ENCODE measurements around the gene PDZK1IP1. TPM values are rescaled to one million over a fixed set of nuclear protein-coding genes. Genes with fewer than 3 reads are reported as not detected.

The PDZK1IP1 gene
- total and polyA plus RNA-seq, 11 donors = 0.56 to 7.1 TPM; not detected in 9

GRCh38 chr1:47190857-47191256, 1.0 kb upstream of the PDZK1IP1 start:
- Histone ChIP-seq H3K27ac (no peak overlapping the region), H3K27me3 (peaks cover 0 to 3% (median 0%) of the 10 kb centered on the region in 9 donors), H3K9me3 (no peaks in the 10 kb centered on the region), H3K4me3 (no peak overlapping the region), H3K4me1 (peaks cover 0 to 25% (median 14%) of the 10 kb centered on the region in 12 donors), H3K36me3 (no peaks in the 10 kb centered on the region)
- TF ChIP-seq, protein P1, sequence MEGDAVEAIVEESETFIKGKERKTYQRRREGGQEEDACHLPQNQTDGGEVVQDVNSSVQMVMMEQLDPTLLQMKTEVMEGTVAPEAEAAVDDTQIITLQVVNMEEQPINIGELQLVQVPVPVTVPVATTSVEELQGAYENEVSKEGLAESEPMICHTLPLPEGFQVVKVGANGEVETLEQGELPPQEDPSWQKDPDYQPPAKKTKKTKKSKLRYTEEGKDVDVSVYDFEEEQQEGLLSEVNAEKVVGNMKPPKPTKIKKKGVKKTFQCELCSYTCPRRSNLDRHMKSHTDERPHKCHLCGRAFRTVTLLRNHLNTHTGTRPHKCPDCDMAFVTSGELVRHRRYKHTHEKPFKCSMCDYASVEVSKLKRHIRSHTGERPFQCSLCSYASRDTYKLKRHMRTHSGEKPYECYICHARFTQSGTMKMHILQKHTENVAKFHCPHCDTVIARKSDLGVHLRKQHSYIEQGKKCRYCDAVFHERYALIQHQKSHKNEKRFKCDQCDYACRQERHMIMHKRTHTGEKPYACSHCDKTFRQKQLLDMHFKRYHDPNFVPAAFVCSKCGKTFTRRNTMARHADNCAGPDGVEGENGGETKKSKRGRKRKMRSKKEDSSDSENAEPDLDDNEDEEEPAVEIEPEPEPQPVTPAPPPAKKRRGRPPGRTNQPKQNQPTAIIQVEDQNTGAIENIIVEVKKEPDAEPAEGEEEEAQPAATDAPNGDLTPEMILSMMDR (IDR thresholded peaks at IDR 0.05) = no peak
- TF ChIP-seq POLR2A (IDR thresholded peaks at IDR 0.05) = no peak
- WGBS, 4 donors = 96 to 100% (median 98%) methylated on average over 3 to 6 of the region's 6 CpGs
- no peak for ATAC-seq
- intact Hi-C loops (cut with DNase I) = loop anchor here in 7 of 10 donors (5.0 kb wide), 5 partner anchors 41 to 536 kb away; partner anchors contain the start of gene TAL1 (in 1 of the 7)
- no peak for DNase-seq

DNA sequence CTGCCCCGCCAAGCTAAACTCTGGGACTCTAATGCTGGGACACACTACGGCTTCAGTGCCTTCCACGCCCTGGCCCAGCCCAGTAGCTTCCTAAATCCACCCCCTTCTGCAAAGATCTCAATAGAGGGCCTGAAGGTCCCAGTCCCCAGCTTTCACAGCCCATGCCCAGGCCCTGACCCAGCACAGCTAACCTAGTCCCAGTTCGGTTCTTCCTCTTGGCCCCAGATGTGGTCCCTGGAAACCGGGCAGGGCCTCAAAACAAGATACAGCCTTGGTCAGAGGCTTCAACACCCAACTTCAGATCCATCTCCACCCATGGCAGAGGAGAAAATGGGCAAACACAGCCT, 646 bp upstream of the PDZK1IP1 start:
- no peaks in the 10 kb centered on the region for H3K9me3 ChIP-seq
- DNase-seq (no peak), ATAC-seq (no peak)
- peaks cover 0 to 3% (median 0%) of the 10 kb centered on the region in 9 donors for H3K27me3 ChIP-seq
- no peak for TF ChIP-seq POLR2A (IDR thresholded peaks at IDR 0.05)
- TF ChIP-seq, protein P1 (IDR thresholded peaks at IDR 0.05) = no peak
- H3K36me3 ChIP-seq = no peaks in the 10 kb centered on the region
- no peak overlapping the region for H3K4me3 ChIP-seq
- peaks cover 0 to 25% (median 14%) of the 10 kb centered on the region in 12 donors for H3K4me1 ChIP-seq
- intact Hi-C loops (cut with DNase I) = loop anchor here in 7 of 10 donors (5.0 kb wide), 5 partner anchors 42 to 537 kb away; partner anchors contain the start of gene TAL1 (in 1 of the 7)
- WGBS, 4 donors = 52 to 76% (median 61%) methylated on average over 5 of the region's 5 CpGs
- H3K27ac ChIP-seq = peak overlapping the region in 1 of 12 donors; percentile 13

DNA sequence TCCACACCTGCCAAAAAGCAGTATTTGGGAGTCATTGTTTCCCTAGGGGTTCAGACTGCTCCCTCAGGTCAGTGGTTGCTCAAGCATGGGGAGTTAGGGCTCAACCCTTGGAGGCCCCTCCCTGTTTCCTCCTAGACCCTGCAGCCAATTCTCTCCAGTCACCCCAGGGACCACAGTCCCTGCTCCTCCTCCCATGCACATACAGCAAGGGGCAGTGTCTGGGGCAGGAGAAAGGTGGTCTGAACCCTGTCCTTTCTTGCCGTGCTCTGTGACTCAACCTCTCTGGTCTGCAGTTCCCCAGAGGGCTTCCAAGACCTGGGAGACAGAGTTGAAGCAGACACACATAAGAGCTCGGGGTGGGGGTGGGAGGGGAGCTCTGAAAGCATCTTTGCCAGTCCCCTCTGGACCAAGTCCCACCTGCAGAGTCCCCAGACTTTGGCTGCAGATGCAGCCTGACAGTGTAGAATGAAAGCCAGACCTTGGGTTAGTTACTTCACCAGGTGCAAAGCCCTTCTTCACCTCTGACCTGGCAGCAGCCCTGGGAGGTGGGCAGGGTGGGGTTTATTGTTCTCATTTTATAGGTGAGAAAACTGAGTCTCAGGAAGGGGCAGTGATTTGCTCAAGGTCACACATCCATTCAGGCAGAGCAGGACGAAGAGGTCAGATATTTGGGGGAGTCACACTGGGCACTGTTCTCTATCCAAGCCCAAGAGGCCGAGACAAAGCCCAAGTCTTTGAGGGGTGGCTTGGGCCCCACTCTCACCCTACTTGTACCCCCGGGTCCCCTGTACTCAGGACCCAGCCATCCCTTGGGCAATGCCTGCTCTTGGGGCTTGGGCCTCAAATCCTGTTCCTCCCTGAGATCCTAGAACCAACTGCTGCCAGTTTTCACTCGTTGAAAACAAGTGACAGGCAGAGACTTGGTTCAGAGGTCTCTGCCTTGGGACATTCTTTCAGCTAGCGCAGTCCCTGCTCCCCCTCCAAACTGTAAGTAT, 748 bp downstream of the PDZK1IP1 start:
- no peaks in the 10 kb centered on the region for H3K9me3 ChIP-seq
- H3K27me3 ChIP-seq = peaks cover 0 to 3% (median 0%) of the 10 kb centered on the region in 9 donors
- no peak overlapping the region for H3K4me3 ChIP-seq
- H3K27ac ChIP-seq = peak overlapping the region in 1 of 12 donors; percentile 17
- 80 to 89% (median 85%) methylated on average over 5 to 7 of the region's 7 CpGs for WGBS, 4 donors
- intact Hi-C loops (cut with DNase I) = loop anchor here in 5 of 10 donors (5.0 to 10.0 kb wide), 5 partner anchors 136 to 536 kb away; no protein-coding TSS in a partner anchor
- H3K4me1 ChIP-seq = peaks cover 0 to 25% (median 14%) of the 10 kb centered on the region in 12 donors
- DNase-seq (no peak), ATAC-seq (no peak)
- no peaks in the 10 kb centered on the region for H3K36me3 ChIP-seq
- TF ChIP-seq, protein P1 (IDR thresholded peaks at IDR 0.05) = no peak
- no peak for TF ChIP-seq POLR2A (IDR thresholded peaks at IDR 0.05)

DNA sequence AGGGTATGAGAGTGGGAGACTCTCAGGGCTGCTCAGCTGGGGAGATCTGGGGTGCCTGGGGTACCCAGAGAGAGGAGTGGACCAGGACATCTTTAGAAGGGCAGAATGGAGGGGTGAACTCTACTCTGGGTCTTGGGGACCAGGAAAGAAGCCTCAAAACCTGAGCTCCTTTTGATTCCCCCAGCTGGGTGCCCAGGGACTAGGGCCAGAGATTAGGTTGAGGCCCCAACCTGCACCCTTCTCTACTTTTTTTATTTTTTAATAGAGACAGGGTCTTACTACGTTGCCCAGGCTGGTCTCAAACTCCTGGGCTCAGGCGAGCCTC, 1.9 kb downstream of the PDZK1IP1 start:
- WGBS, 4 donors = 87 to 94% (median 93%) methylated on average over 2 of the region's 2 CpGs
- Histone ChIP-seq H3K9me3 (no peaks in the 10 kb centered on the region), H3K27me3 (peaks cover 0 to 7% (median 0%) of the 10 kb centered on the region in 9 donors), H3K27ac (no peak overlapping the region), H3K36me3 (no peaks in the 10 kb centered on the region), H3K4me1 (peaks cover 0 to 22% (median 13%) of the 10 kb centered on the region in 12 donors), H3K4me3 (no peak overlapping the region)
- DNase-seq (no peak), ATAC-seq (no peak)
- no peak for TF ChIP-seq POLR2A (IDR thresholded peaks at IDR 0.05)
- TF ChIP-seq, protein P1 (IDR thresholded peaks at IDR 0.05) = no peak
- intact Hi-C loops (cut with DNase I) = loop anchor here in 5 of 10 donors (5.0 to 10.0 kb wide), 5 partner anchors 137 to 537 kb away; no protein-coding TSS in a partner anchor

Measured in heart left ventricle (tissue), 16 donors.